DND-41 (cell line): ENCODE results near the gene DCAF5.
"Not testable (repeated sequence)": the region's sequence is repeated elsewhere in the genome, so short reads cannot be mapped to it uniquely, and the experiment has no call there.

Source experiments
- ATAC-seq: fragments of 200-7000 bp; cut with Tn5 transposase; 3 replicates; pipeline ENCODE4 v1.9.1; 2021; ENCODE audit warnings: low read depth; ENCODE audit not compliant: insufficient read depth
- DNase-seq: peaks from one replicate; pipeline ENCODE4 v3.0.0-alpha.2; 2020
- H2AFZ ChIP-seq: 2 replicates; pipeline ENCODE4 v1.6.0; 2012; ENCODE audit warnings: low read depth, low read length
- H3K27ac ChIP-seq: 2 replicates; pipeline ENCODE4 v1.5.1; 2012; ENCODE audit warnings: low read length, inconsistent platforms
- H3K27me3 ChIP-seq: fragments of 200-600 bp; sonication (generic); 2 replicates; pipeline ENCODE4 v1.6.0; 2012; ENCODE audit warnings: low read length, mild to moderate bottlenecking, inconsistent platforms; ENCODE audit not compliant: insufficient read depth, poor library complexity
- H3K36me3 ChIP-seq: 2 replicates; pipeline ENCODE4 v1.5.1; 2012; ENCODE audit warnings: low read length, inconsistent platforms; ENCODE audit not compliant: insufficient read depth
- H3K4me1 ChIP-seq: 2 replicates; pipeline ENCODE4 v1.5.1; 2012; ENCODE audit warnings: mild to moderate bottlenecking, low read length; ENCODE audit not compliant: insufficient read depth
- H3K4me2 ChIP-seq: 2 replicates; pipeline ENCODE4 v1.6.0; 2012; ENCODE audit warnings: mild to moderate bottlenecking, moderate library complexity, low read length, inconsistent platforms; ENCODE audit not compliant: insufficient read depth
- H3K4me3 ChIP-seq, 2 experiments: fragments of 200-600 bp in 1 of 2; shearing (Covaris generic) in 1 of 2; 2 replicates each; pipeline ENCODE4 v1.5.1; 2012 to 2016; ENCODE audit warnings: inconsistent platforms in 2 of 2, low read length in 2 of 2, mild to moderate bottlenecking in 2 of 2, low read depth in 1 of 2, moderate library complexity in 1 of 2
- H3K79me2 ChIP-seq: 2 replicates; pipeline ENCODE4 v1.6.0; 2012; ENCODE audit warnings: low read length, inconsistent platforms; ENCODE audit not compliant: insufficient read depth
- H3K9ac ChIP-seq: 2 replicates; pipeline ENCODE4 v1.6.0; 2012; ENCODE audit warnings: low read depth, mild to moderate bottlenecking, inconsistent platforms, low read length, moderate library complexity
- H3K9me3 ChIP-seq: 2 replicates; pipeline ENCODE4 v1.5.1; 2012; ENCODE audit warnings: low read length, moderate library complexity, mild to moderate bottlenecking, inconsistent platforms; ENCODE audit not compliant: insufficient read depth, severe bottlenecking
- H4K20me1 ChIP-seq: 2 replicates; pipeline ENCODE4 v1.6.0; 2012; ENCODE audit warnings: low read length; ENCODE audit not compliant: insufficient read depth
- EZH2 ChIP-seq: IDR thresholded peaks from 3 replicates; pipeline ENCODE4 v1.6.1; 2012; ENCODE audit warnings: borderline replicate concordance, low read depth, mild to moderate bottlenecking, moderate library complexity, low read length, inconsistent platforms; ENCODE audit not compliant: severe bottlenecking
- TF ChIP-seq, protein P1 (sequence below): IDR thresholded peaks from 2 replicates; pipeline ENCODE4 v1.5.1; 2012; ENCODE audit warnings: borderline replicate concordance, low read length, moderate library complexity, mild to moderate bottlenecking; ENCODE audit not compliant: poor library complexity, severe bottlenecking; ENCODE audit errors: extremely low read depth

Gene DCAF5

DNA sequence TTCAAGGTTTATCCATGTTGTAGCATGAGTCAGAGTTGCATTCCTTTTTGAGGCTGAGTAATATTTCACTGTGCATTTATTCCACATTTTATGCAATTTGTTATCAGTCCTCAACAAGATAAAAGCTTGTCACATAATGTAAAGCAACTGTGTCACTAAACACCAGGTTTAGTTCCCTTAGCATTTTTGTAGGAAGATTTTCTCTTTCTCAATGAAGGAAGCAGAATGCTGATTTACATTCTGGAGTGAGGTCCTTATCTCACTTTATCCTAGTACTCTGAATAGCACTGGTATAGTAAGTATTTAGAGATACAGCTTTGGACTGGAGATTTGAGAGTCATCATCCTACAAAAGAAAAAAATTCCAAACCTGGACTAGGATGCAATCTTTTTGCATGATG, 28.6 kb upstream of the DCAF5 start:
- H3K9me3 ChIP-seq = no peaks in the 10 kb centered on the region
- H3K4me2 ChIP-seq = no peak overlapping the region
- no peaks in the 10 kb centered on the region for H3K36me3 ChIP-seq
- no peaks in the 10 kb centered on the region for H3K79me2 ChIP-seq
- H3K9ac ChIP-seq = no peak overlapping the region
- H3K4me3 ChIP-seq = no peak overlapping the region
- H2AFZ ChIP-seq = no peak overlapping the region
- no peak for DNase-seq
- TF ChIP-seq, protein P1, sequence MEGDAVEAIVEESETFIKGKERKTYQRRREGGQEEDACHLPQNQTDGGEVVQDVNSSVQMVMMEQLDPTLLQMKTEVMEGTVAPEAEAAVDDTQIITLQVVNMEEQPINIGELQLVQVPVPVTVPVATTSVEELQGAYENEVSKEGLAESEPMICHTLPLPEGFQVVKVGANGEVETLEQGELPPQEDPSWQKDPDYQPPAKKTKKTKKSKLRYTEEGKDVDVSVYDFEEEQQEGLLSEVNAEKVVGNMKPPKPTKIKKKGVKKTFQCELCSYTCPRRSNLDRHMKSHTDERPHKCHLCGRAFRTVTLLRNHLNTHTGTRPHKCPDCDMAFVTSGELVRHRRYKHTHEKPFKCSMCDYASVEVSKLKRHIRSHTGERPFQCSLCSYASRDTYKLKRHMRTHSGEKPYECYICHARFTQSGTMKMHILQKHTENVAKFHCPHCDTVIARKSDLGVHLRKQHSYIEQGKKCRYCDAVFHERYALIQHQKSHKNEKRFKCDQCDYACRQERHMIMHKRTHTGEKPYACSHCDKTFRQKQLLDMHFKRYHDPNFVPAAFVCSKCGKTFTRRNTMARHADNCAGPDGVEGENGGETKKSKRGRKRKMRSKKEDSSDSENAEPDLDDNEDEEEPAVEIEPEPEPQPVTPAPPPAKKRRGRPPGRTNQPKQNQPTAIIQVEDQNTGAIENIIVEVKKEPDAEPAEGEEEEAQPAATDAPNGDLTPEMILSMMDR = no peak
- no peak for TF ChIP-seq EZH2
- H4K20me1 ChIP-seq = no peaks in the 10 kb centered on the region
- no peak for ATAC-seq
- H3K27ac ChIP-seq = no peak overlapping the region
- no peaks in the 10 kb centered on the region for H3K27me3 ChIP-seq
- H3K4me1 ChIP-seq = no peaks in the 10 kb centered on the region

DNA sequence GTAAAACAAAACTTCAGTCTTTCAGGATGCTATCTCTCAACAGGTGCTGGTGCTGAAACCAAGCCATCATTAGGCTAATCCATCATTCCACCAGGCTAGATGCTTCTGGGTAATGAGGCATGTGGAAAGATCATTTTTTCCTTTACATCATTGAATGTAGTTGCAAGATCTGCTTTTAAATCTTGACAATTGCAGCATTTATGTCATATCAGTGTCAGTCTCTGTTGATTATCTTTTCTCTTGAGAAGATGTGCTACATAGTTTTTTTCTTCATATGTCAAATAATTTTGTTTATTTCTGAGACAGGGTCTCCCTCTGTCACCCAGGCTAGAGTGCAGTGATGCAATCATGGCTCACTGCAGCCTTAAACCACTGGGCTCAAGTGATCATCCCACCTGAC, 22.2 kb upstream of the DCAF5 start:
- Histone ChIP-seq H3K9me3 (no peaks in the 10 kb centered on the region), H3K27ac (no peak overlapping the region), H2AFZ (no peak overlapping the region), H3K79me2 (no peaks in the 10 kb centered on the region), H3K4me3 (no peak overlapping the region), H3K36me3 (no peaks in the 10 kb centered on the region), H3K27me3 (peaks cover 2% of the 10 kb centered on the region), H3K9ac (no peak overlapping the region), H3K4me2 (no peak overlapping the region), H4K20me1 (no peaks in the 10 kb centered on the region), H3K4me1 (no peaks in the 10 kb centered on the region)
- TF ChIP-seq, protein P1 = no peak
- TF ChIP-seq EZH2 = no peak
- ATAC-seq (no peak), DNase-seq (no peak)

DNA sequence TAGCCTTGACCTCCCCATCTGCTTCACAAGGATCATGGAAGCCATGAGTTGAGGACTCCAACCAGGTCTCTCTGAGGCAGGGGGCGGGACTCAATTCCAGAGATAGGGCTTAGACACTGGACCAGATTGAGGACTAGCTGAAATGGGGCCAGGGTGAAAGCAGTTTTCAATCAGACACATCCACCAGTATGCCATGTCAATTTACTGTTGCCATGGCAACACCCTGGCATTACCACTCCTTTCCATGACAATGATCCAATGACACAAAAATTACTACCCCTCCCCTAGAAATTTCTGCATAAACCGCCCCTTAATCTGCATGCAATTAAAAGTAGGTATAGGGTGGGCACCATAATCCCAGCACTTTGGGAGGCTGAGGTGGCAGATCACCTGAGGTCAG, 18.6 kb upstream of the DCAF5 start:
- Histone ChIP-seq H3K4me1 (no peaks in the 10 kb centered on the region), H3K27ac (no peak overlapping the region), H4K20me1 (no peaks in the 10 kb centered on the region), H3K4me2 (no peak overlapping the region), H2AFZ (no peak overlapping the region), H3K9me3 (no peaks in the 10 kb centered on the region), H3K4me3 (no peak overlapping the region), H3K27me3 (peaks cover 2% of the 10 kb centered on the region), H3K9ac (no peak overlapping the region), H3K36me3 (no peaks in the 10 kb centered on the region), H3K79me2 (no peaks in the 10 kb centered on the region)
- no peak for DNase-seq
- no peak for ATAC-seq
- no peak for TF ChIP-seq EZH2
- TF ChIP-seq, protein P1 = no peak

DNA sequence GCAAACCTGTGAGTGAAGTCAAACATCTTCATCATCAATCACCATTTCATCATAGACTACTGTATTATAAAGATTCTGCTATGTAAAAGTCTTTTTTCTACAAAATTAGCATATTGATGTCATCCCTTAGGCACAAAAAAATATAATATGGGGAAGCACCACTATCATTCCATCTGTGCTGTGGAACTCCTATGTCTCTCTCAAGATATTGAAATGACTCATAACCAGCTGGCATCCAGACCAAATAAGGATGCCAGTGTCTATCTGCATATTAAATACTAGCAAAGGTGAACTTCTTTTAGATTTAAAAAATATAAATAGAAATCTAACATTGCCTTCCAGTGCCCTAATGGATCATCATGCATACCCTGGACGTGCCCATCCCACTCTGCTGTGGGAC, 17.9 kb upstream of the DCAF5 start:
- no peaks in the 10 kb centered on the region for H3K79me2 ChIP-seq
- no peak overlapping the region for H2AFZ ChIP-seq
- DNase-seq = no peak
- TF ChIP-seq EZH2 = no peak
- H3K27me3 ChIP-seq = peaks cover 2% of the 10 kb centered on the region
- H3K4me1 ChIP-seq = no peaks in the 10 kb centered on the region
- no peaks in the 10 kb centered on the region for H4K20me1 ChIP-seq
- H3K9ac ChIP-seq = no peak overlapping the region
- H3K27ac ChIP-seq = no peak overlapping the region
- no peak for ATAC-seq
- H3K36me3 ChIP-seq = no peaks in the 10 kb centered on the region
- H3K4me2 ChIP-seq = no peak overlapping the region
- H3K9me3 ChIP-seq = no peaks in the 10 kb centered on the region
- no peak overlapping the region for H3K4me3 ChIP-seq

DNA sequence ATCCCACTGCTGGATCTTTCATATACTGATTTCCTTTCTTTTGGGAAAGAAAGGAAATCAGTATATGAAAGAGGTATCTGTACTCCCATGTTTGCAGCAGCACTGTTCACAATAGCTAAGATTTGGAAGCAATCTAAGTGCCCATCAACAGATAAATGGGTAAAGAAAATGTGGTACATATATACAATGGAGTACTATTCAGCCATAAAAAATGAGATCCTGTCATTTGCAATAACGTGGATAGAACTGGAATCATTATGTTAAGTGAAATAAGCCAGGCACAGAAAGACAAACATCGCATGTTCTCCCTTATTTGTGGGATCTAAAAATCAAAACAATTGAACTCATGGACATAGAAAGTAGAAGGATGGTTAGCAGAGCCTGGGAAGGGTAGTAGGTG, 12.9 kb upstream of the DCAF5 start:
- H3K79me2 ChIP-seq, H3K4me2 ChIP-seq, H4K20me1 ChIP-seq, H3K36me3 ChIP-seq, ATAC-seq, DNase-seq, H3K4me3 ChIP-seq, H3K27me3 ChIP-seq, H2AFZ ChIP-seq, H3K9ac ChIP-seq, H3K9me3 ChIP-seq, H3K4me1 ChIP-seq, H3K27ac ChIP-seq: not testable (repeated sequence)
